CD4-positive, alpha-beta T cell (primary cell): ENCODE measurements around the gene ING3. TPM values are rescaled to one million over a fixed set of nuclear protein-coding genes. Genes with fewer than 3 reads are reported as not detected.

Source experiments
- ATAC-seq: fragments of 200-7000 bp; cut with Tn5 transposase; one replicate; pipeline ENCODE4 v1.10.0; 2022; ENCODE audit warnings: mild to moderate bottlenecking; ENCODE audit not compliant: poor library complexity
- CTCF ChIA-PET: fragments of 350-600 bp; sonication (Branson Sonifier 250); formaldehyde crosslinking; loops from one replicate; lab custom pipeline; 2021; ENCODE audit warnings: antibody characterized with exemption, inconsistent platforms; lab: Charles Lee
- POLR2A ChIA-PET: fragments of 350-600 bp; sonication (Branson Sonifier 250); formaldehyde crosslinking; loops from one replicate; lab custom pipeline; 2021; ENCODE audit warnings: antibody characterized with exemption, inconsistent platforms; lab: Charles Lee
- DNase-seq, 14 experiments: peaks; one replicate each; pipeline ENCODE4 v3.0.0-alpha.2; 2013 to 2020; ENCODE audit warnings: mixed read lengths in 2 of 14
- H3K27ac ChIP-seq, 2 donors: one replicate each; pipeline versions ENCODE4 v1.5.1 to v1.7.0; 2013; ENCODE audit warnings: low read length in 2 of 2, low read depth in 1 of 2, mild to moderate bottlenecking in 1 of 2
- H3K27me3 ChIP-seq, 2 experiments: 1 replicate in 1 of 2; 2 replicates in 1 of 2; pipeline versions ENCODE4 v1.6.1 to v1.7.0; 2013; ENCODE audit warnings: low read length in 2 of 2, control low read depth in 1 of 2, mild to moderate bottlenecking in 1 of 2, moderate library complexity in 1 of 2; ENCODE audit not compliant: insufficient read depth in 2 of 2, control insufficient read depth in 1 of 2
- H3K36me3 ChIP-seq: one replicate; pipeline ENCODE4 v1.6.1; 2013; ENCODE audit warnings: low read length, control low read depth; ENCODE audit not compliant: insufficient read depth
- H3K4me1 ChIP-seq: one replicate; pipeline ENCODE4 v1.6.1; 2013; ENCODE audit warnings: low read length, control low read depth; ENCODE audit not compliant: insufficient read depth
- H3K4me3 ChIP-seq: one replicate; pipeline ENCODE4 v1.5.1; 2013; ENCODE audit warnings: mild to moderate bottlenecking, low read length, moderate library complexity
- H3K9me3 ChIP-seq, 2 experiments: 1 replicate in 1 of 2; 2 replicates in 1 of 2; pipeline versions ENCODE4 v1.6.1 to v1.7.0; 2013; ENCODE audit warnings: low read length in 2 of 2, mild to moderate bottlenecking in 2 of 2, control low read depth in 1 of 2, moderate library complexity in 1 of 2; ENCODE audit not compliant: control insufficient read depth in 1 of 2, insufficient read depth in 1 of 2
- H3K27ac Mint-ChIP-seq: one replicate; pipeline ENCODE4 v1.8.0; 2020; ENCODE audit warnings: mixed read lengths
- H3K27me3 Mint-ChIP-seq: one replicate; pipeline ENCODE4 v1.8.0; 2021; ENCODE audit warnings: mixed read lengths
- H3K36me3 Mint-ChIP-seq: one replicate; pipeline ENCODE4 v1.8.0; 2021; ENCODE audit warnings: low read depth, mixed read lengths
- H3K4me1 Mint-ChIP-seq: one replicate; pipeline ENCODE4 v1.8.0; 2021; ENCODE audit warnings: low read depth, mixed read lengths
- H3K4me3 Mint-ChIP-seq: one replicate; pipeline ENCODE4 v1.8.0; 2020; ENCODE audit warnings: mild to moderate bottlenecking, mixed read lengths
- H3K9me3 Mint-ChIP-seq: one replicate; pipeline ENCODE4 v1.8.0; 2020; ENCODE audit warnings: mixed read lengths
- intact Hi-C, 2 experiments: fragments of 100-400 bp; cut with DNase I in 1 of 2; cut with micrococcal nuclease in 1 of 2; formaldehyde crosslinking; loops; one replicate each; pipeline versions ENCODE4 v1.15.1 to v1.9.0; 2023 to 2025; cut with DNase I, micrococcal nuclease
- total RNA-seq, 174 experiments: library from RNA in 2 of 174; stranded (reverse) in 2 of 174; gene quantifications; one replicate each; pipeline ENCODE4 v1.2.3 and lab custom pipeline; 2021 to 2026
- TF ChIP-seq, protein P1 (sequence below): fragments of 200-600 bp; IDR thresholded peaks from one replicate; pipeline ENCODE4 v1.8.0; 2022; ENCODE audit warnings: antibody characterized with exemption, mild to moderate bottlenecking

The ING3 gene
- total RNA-seq, 2 experiments from 2014 or later = 37.9 to 39.3 TPM

GRCh38 chr7:120998996-120999565, 48.5 kb downstream of the ING3 start:
- Mint-ChIP-seq H3K9me3 (no peaks in the 10 kb centered on the region), H3K4me1 (peaks cover 44% of the 10 kb centered on the region), H3K36me3 (no peaks in the 10 kb centered on the region), H3K4me3 (no peak overlapping the region), H3K27me3 (peaks cover 16% of the 10 kb centered on the region), H3K27ac (no peak overlapping the region)
- POLR2A ChIA-PET = interaction anchor here (1.0 to 1.6 kb wide), 2 partner anchors 9 to 16 kb away, joined by 3 to 8 read pairs; no protein-coding TSS in a partner anchor
- peaks cover 0 to 7% of the 10 kb centered on the region in 2 experiments for H3K27me3 ChIP-seq
- DNase-seq = no peak
- no peak overlapping the region for H3K27ac ChIP-seq
- CTCF ChIA-PET = interaction anchor here (2.3 kb wide), 1 partner anchor 10 kb away, joined by 5 read pairs; the partner anchor contains the start of gene CPED1
- peaks cover 13% of the 10 kb centered on the region for H3K4me1 ChIP-seq
- intact Hi-C loops = no loop called here
- TF ChIP-seq, protein P1, sequence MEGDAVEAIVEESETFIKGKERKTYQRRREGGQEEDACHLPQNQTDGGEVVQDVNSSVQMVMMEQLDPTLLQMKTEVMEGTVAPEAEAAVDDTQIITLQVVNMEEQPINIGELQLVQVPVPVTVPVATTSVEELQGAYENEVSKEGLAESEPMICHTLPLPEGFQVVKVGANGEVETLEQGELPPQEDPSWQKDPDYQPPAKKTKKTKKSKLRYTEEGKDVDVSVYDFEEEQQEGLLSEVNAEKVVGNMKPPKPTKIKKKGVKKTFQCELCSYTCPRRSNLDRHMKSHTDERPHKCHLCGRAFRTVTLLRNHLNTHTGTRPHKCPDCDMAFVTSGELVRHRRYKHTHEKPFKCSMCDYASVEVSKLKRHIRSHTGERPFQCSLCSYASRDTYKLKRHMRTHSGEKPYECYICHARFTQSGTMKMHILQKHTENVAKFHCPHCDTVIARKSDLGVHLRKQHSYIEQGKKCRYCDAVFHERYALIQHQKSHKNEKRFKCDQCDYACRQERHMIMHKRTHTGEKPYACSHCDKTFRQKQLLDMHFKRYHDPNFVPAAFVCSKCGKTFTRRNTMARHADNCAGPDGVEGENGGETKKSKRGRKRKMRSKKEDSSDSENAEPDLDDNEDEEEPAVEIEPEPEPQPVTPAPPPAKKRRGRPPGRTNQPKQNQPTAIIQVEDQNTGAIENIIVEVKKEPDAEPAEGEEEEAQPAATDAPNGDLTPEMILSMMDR = no peak
- no peaks in the 10 kb centered on the region for H3K9me3 ChIP-seq
- ATAC-seq = no peak
- no peak overlapping the region for H3K4me3 ChIP-seq
- no peaks in the 10 kb centered on the region for H3K36me3 ChIP-seq

DNA sequence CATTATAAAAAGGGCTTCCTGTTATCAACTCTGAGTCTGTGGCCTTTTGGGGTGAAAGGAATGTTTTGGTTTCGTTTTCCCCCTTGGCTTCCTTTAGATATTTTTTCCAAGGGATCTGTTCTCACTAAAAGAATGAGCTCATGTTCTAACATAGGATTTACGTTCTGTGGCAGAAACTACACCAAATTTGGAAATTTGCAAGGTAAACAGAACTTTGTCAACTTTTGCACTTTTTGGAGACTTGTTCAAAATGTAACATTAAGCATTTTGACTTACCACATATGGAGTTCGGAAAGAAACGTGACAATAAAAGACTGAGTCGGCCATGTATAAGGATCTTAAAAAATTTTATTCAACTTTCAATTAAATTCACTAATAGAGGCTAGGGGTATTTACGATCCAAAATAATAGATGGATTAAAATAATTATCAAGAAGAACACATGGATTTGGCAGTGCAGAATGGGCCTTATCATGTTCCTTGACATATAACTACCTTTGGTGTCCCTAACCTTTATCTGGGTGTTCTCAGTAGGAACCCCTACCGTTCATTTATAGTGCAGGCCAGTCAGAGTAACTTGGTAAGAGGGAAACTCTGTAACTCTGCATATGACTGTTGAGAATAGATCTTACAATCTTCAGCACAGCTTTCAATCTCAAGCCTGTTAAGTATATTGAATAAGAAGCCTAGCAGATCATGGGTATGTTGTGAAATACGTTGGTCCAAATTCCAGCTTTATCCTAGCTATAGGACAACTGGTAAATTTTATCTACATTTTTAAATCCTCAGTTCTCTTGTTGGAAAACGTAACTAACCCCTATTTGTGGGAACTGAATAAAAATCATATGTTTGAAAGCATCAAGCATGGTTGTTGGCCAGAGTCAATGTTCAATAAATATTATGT, 49.8 kb downstream of the ING3 start:
- H3K27ac ChIP-seq = no peak overlapping the region
- Mint-ChIP-seq H3K36me3 (no peaks in the 10 kb centered on the region), H3K9me3 (no peaks in the 10 kb centered on the region), H3K4me3 (no peak overlapping the region), H3K27me3 (peaks cover 16% of the 10 kb centered on the region), H3K4me1 (peaks cover 34% of the 10 kb centered on the region), H3K27ac (no peak overlapping the region)
- no peaks in the 10 kb centered on the region for H3K9me3 ChIP-seq
- DNase-seq (no peak), ATAC-seq (no peak)
- peaks cover 0 to 7% of the 10 kb centered on the region in 2 experiments for H3K27me3 ChIP-seq
- intact Hi-C loops = no loop called here
- no peak overlapping the region for H3K4me3 ChIP-seq
- POLR2A ChIA-PET = interaction anchor here (1.0 kb wide), 1 partner anchor 11 kb away, joined by 3 read pairs; no protein-coding TSS in a partner anchor
- no peaks in the 10 kb centered on the region for H3K36me3 ChIP-seq
- peaks cover 13% of the 10 kb centered on the region for H3K4me1 ChIP-seq
- CTCF ChIA-PET = interaction anchor here (2.3 kb wide), 1 partner anchor 12 kb away, joined by 5 read pairs; the partner anchor contains the start of gene CPED1
- TF ChIP-seq, protein P1 = no peak

GRCh38 chr7:121001234-121001906, 50.8 kb downstream of the ING3 start:
- no peak overlapping the region for H3K27ac Mint-ChIP-seq
- no peaks in the 10 kb centered on the region for H3K36me3 Mint-ChIP-seq
- intact Hi-C loops = no loop called here
- H3K4me1 Mint-ChIP-seq = peaks cover 24% of the 10 kb centered on the region
- no peak overlapping the region for H3K4me3 ChIP-seq
- POLR2A ChIA-PET = no interaction called here
- H3K27ac ChIP-seq = no peak overlapping the region
- H3K4me1 ChIP-seq = peaks cover 5% of the 10 kb centered on the region
- CTCF ChIA-PET = no interaction called here
- H3K9me3 ChIP-seq = no peaks in the 10 kb centered on the region
- DNase-seq (no peak), ATAC-seq (no peak)
- no peak overlapping the region for H3K4me3 Mint-ChIP-seq
- peaks cover 20% of the 10 kb centered on the region for H3K27me3 Mint-ChIP-seq
- TF ChIP-seq, protein P1 = no peak
- H3K9me3 Mint-ChIP-seq = no peaks in the 10 kb centered on the region
- peaks cover 0 to 14% of the 10 kb centered on the region in 2 experiments for H3K27me3 ChIP-seq
- no peaks in the 10 kb centered on the region for H3K36me3 ChIP-seq
